Type B pancreatic cell (in vitro differentiated cells): ENCODE data around the gene PDE3B. TPM values are rescaled to one million over a fixed set of nuclear protein-coding genes. Genes with fewer than 3 reads are reported as not detected.
"Not testable (repeated sequence)": the region's sequence is repeated elsewhere in the genome, so short reads cannot be mapped to it uniquely, and the experiment has no call there.

Experiments
- DNase-seq: peaks from one replicate; pipeline ENCODE4 v3.0.0; 2021; ENCODE audit warnings: mixed read lengths; ENCODE audit not compliant: unreplicated experiment; ENCODE audit errors: extremely low spot score
- H3K27ac Mint-ChIP-seq: 2 replicates; pipeline ENCODE4 v1.8.0; 2021; ENCODE audit warnings: mild to moderate bottlenecking, mixed read lengths
- H3K27me3 Mint-ChIP-seq: 2 replicates; pipeline ENCODE4 v1.8.0; 2021; ENCODE audit warnings: mixed read lengths
- H3K36me3 Mint-ChIP-seq: 2 replicates; pipeline ENCODE4 v1.8.0; 2021; ENCODE audit warnings: mixed read lengths
- H3K4me1 Mint-ChIP-seq: one replicate; pipeline ENCODE4 v1.8.0; 2021; ENCODE audit warnings: mixed read lengths; ENCODE audit not compliant: unreplicated experiment
- H3K4me3 Mint-ChIP-seq: 2 replicates; pipeline ENCODE4 v1.8.0; 2021; ENCODE audit warnings: mild to moderate bottlenecking, mixed read lengths
- H3K9me3 Mint-ChIP-seq: 2 replicates; pipeline ENCODE4 v1.8.0; 2021; ENCODE audit warnings: mixed read lengths
- CTCF ChIP-seq: fragments of 200-600 bp; sonication (generic); conservative IDR thresholded peaks from 2 replicates; pipeline ENCODE4 v1.5.0; 2021; ENCODE audit warnings: antibody characterized with exemption, mild to moderate bottlenecking
- total RNA-seq: library from RNA; stranded (reverse); gene quantifications from 2 replicates; pipeline ENCODE4 v1.2.1, GENCODE V29; 2021; ENCODE audit warnings: low replicate concordance

The PDE3B gene
- total RNA-seq, 1 donor from 2014 or later: 16.6 TPM

DNA sequence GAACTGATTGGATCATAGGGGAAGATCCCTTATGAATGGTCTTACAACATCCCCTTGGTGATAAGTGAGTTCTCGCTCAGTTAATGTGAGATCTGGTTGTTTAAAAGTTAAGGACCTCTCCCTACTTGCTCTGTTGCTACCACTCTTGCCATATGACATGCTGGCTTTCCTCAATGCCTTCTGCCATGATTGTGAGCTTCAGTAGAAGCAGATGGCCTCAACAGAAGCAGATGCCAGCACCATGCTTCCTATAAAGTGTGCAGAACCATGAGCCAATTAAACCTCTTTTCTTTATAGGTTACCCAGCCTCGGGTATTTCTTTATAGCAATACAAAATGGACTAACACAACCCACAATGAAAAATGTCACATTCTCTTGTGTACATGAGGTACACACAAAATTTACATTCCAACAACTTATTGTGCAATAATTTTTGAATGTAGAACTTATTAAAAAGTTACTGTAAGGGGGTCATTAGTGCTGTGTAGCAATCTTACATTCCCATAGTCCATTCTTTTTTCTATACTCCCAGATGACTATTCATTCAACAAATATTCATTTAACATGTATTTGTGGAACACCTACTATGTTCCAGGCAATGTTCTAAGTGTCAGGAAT lies 238.1 kb downstream of the PDE3B start:
- Mint-ChIP-seq H3K36me3 (peaks cover 24% of the 10 kb centered on the region), H3K9me3 (no peaks in the 10 kb centered on the region), H3K27me3 (no peaks in the 10 kb centered on the region), H3K4me3 (no peak overlapping the region), H3K4me1 (peaks cover 4% of the 10 kb centered on the region), H3K27ac (no peak overlapping the region)
- TF ChIP-seq CTCF: no peak
- DNase-seq: no peak

DNA sequence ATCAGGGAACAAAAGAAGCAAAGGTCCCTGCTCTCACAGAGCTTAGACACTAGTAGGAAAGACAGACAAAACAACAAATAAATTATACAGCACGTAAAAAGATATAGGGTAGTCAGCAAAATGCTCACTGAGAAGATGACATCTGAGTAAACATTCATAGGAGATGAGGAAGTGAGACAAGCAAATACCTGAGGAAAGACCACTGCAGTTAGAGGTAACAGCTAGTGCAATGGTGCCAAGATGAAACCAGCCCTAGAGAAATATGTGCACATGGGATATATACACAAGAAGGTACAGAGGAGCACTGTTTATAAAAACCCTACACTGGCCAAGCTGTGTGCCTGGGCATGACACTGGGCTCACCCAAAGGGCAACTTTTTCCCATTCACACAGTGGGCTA lies 238.6 kb downstream of the PDE3B start:
- no peak for DNase-seq
- H3K27ac Mint-ChIP-seq: no peak overlapping the region
- H3K27me3 Mint-ChIP-seq: no peaks in the 10 kb centered on the region
- H3K4me1 Mint-ChIP-seq: peaks cover 7% of the 10 kb centered on the region
- TF ChIP-seq CTCF: no peak
- peaks cover 24% of the 10 kb centered on the region for H3K36me3 Mint-ChIP-seq
- no peaks in the 10 kb centered on the region for H3K9me3 Mint-ChIP-seq
- H3K4me3 Mint-ChIP-seq: no peak overlapping the region

DNA sequence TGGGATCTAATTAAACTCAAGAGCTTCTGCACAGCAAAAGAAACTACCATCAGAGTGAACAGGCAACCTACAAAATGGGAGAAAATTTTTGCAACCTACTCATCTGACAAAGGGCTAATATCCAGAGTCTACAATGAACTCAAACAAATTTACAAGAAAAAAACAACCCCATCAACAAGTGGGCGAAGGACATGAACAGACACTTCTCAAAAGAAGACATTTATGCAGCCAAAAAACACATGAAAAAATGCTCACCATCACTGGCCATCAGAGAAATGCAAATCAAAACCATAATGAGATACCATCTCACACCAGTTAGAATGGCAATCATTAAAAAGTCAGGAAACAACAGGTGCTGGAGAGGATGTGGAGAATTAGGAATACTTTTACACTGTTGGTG lies 240.1 kb downstream of the PDE3B start:
- not testable (repeated sequence) for H3K4me1 Mint-ChIP-seq, H3K9me3 Mint-ChIP-seq, H3K4me3 Mint-ChIP-seq, H3K27me3 Mint-ChIP-seq, DNase-seq, H3K27ac Mint-ChIP-seq
- H3K36me3 Mint-ChIP-seq: peaks cover 21% of the 10 kb centered on the region

GRCh38 chr11:14884667-14885273 lies 241.2 kb downstream of the PDE3B start:
- Mint-ChIP-seq H3K9me3 (no peaks in the 10 kb centered on the region), H3K4me3 (no peak overlapping the region), H3K27me3 (no peaks in the 10 kb centered on the region), H3K4me1 (peaks cover 11% of the 10 kb centered on the region), H3K36me3 (peaks cover 21% of the 10 kb centered on the region), H3K27ac (no peak overlapping the region)
- no peak for DNase-seq
- TF ChIP-seq CTCF: no peak

DNA sequence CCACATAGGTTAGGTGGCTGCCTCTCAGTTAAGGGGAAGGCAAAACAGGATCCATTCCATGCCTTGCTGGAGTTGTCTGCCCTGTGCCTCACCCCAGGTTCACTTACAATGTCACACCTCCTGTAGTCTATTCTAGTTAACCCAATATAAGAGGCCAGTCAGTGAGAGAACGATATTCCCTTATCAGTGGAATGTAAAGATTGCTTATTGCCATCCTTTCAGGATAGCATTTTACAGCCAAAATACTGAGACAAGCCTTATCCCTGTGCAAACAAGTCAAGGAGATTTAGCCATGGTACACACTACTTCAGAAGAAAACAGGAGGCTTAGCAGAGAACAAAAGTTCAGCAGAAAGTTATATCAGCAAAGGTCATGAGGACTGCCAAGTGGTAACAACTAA lies 242.9 kb downstream of the PDE3B start:
- DNase-seq: no peak
- Mint-ChIP-seq H3K27ac (peak overlapping the region; percentile 2), H3K9me3 (no peaks in the 10 kb centered on the region)

More for the DNA sequence above, 242.9 kb downstream of the PDE3B start:
- no peak for TF ChIP-seq CTCF
- no peaks in the 10 kb centered on the region for H3K27me3 Mint-ChIP-seq
- H3K4me3 Mint-ChIP-seq: no peak overlapping the region
- peaks cover 15% of the 10 kb centered on the region for H3K4me1 Mint-ChIP-seq
- H3K36me3 Mint-ChIP-seq: peaks cover 22% of the 10 kb centered on the region
